GM12891 (cell line): ENCODE measurements around the gene SREBF2.

Experiments used
- POLR2A ChIP-seq: IDR thresholded peaks from 2 replicates; pipeline ENCODE4 v1.6.1; 2011; ENCODE audit warnings: low read depth, low read length, control low read depth
- POLR2AphosphoS5 ChIP-seq: IDR thresholded peaks from 2 replicates; pipeline ENCODE4 v1.6.1; 2011; ENCODE audit warnings: low read depth, low read length, control low read depth
- SPI1 ChIP-seq: IDR thresholded peaks from 2 replicates; pipeline ENCODE4 v1.6.1; 2011; ENCODE audit warnings: low read depth, low read length, control low read depth
- TAF1 ChIP-seq: IDR thresholded peaks from 2 replicates; pipeline ENCODE4 v1.6.1; 2011; ENCODE audit warnings: low read depth, low read length, control low read depth

DNA sequence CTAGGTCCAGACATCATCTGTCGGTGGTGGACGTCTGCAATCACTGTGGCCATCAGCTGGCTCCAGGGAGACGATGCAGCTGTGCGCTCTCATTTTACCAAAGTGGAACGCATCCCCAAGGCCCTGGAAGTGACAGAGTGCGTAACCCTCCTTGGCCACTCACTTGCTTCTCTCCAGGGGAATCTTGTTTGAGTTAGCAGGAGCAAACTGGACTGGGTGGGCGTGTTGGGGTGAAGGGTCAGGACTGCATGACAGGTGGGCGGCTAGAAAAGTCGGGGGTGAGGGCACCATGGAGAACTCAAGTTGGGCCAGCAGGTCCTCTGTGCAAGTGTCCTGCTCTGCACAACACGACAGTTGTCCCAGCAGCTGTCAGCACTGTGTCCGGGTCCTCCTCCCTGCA, 65.7 kb downstream of the SREBF2 start:
- TF ChIP-seq SPI1 (no peak), POLR2AphosphoS5 (no peak), POLR2A (no peak), TAF1 (no peak)
